Smooth muscle cell (in vitro differentiated cells): Measurements from ENCODE around the gene SLCO2B1. TPM values are rescaled to one million over a fixed set of nuclear protein-coding genes. Genes with fewer than 3 reads are reported as not detected.

Source experiments
- DNase-seq: peaks from one replicate; lab custom pipeline; 2025; ENCODE audit not compliant: unreplicated experiment; lab: John Stamatoyannopoulos, UW
- H2AFZ ChIP-seq: fragments of 200-600 bp; sonication (generic); 2 replicates; pipeline ENCODE4 v1.6.0; 2016; ENCODE audit warnings: antibody characterized with exemption, low read depth, mild to moderate bottlenecking
- H3F3A ChIP-seq: fragments of 200-600 bp; sonication (generic); 2 replicates; pipeline ENCODE4 v1.6.0; 2017; ENCODE audit warnings: antibody characterized with exemption, low read depth
- H3K27ac ChIP-seq: fragments of 200-600 bp; sonication (generic); 2 replicates; pipeline ENCODE4 v1.5.1; 2016; ENCODE audit warnings: low read depth, mild to moderate bottlenecking
- H3K27me3 ChIP-seq: fragments of 200-600 bp; sonication (generic); 2 replicates; pipeline ENCODE4 v1.6.1; 2016; ENCODE audit warnings: low read depth, mild to moderate bottlenecking
- H3K36me3 ChIP-seq: fragments of 200-600 bp; sonication (generic); 2 replicates; pipeline ENCODE4 v1.5.1; 2016; ENCODE audit warnings: low read depth
- H3K4me1 ChIP-seq: fragments of 200-600 bp; sonication (generic); 2 replicates; pipeline ENCODE4 v1.5.1; 2016; ENCODE audit warnings: low read depth
- H3K4me2 ChIP-seq: fragments of 200-600 bp; sonication (generic); 2 replicates; pipeline ENCODE4 v1.6.0; 2016; ENCODE audit warnings: mild to moderate bottlenecking
- H3K4me3 ChIP-seq: fragments of 200-600 bp; sonication (generic); 2 replicates; pipeline ENCODE4 v1.5.1; 2016; ENCODE audit warnings: mild to moderate bottlenecking
- H3K79me2 ChIP-seq: fragments of 200-600 bp; sonication (generic); 2 replicates; pipeline ENCODE4 v1.6.0; 2016; ENCODE audit warnings: low read depth, mild to moderate bottlenecking
- H3K9ac ChIP-seq: fragments of 200-600 bp; sonication (generic); 2 replicates; pipeline ENCODE4 v1.6.0; 2016; ENCODE audit warnings: low read depth
- H3K9me3 ChIP-seq: fragments of 200-600 bp; sonication (generic); replicated peaks from 2 replicates; pipeline ENCODE4 v1.5.1; 2016; ENCODE audit warnings: low read depth
- H4K20me1 ChIP-seq: fragments of 200-600 bp; sonication (generic); 2 replicates; pipeline ENCODE4 v1.6.0; 2016; ENCODE audit warnings: low read depth
- CTCF ChIP-seq: fragments of 200-600 bp; sonication (generic); IDR thresholded peaks from 2 replicates; pipeline ENCODE4 v1.5.1; 2017; ENCODE audit warnings: borderline replicate concordance, mild to moderate bottlenecking, antibody characterized with exemption; ENCODE audit not compliant: insufficient read depth, poor library complexity, severe bottlenecking
- whole genome bisulfite sequencing: methylation state at CpG from one replicate; pipeline ENCODE4 v1.1.7; 2016; ENCODE audit warnings: low lambda C conversion rate; 5-methylcytosine and 5-hydroxymethylcytosine counted together
- polyA plus RNA-seq: library from polyadenylated mRNA; unstranded; fragments of >200 nt; fragmentation: Nextera tagmentation; extraction: Ambion mirVana; gene quantifications from 2 replicates; pipeline ENCODE4 v1.2.1, GENCODE V29; 2016
- total RNA-seq: library from RNA; depleted of rRNA; stranded (reverse); fragments of >200 nt; gene quantifications from 2 replicates; pipeline ENCODE4 v1.2.3, GENCODE V29; 2014

Gene SLCO2B1
- total and polyA plus RNA-seq, 2 experiments from 2014 or later = 0.30 TPM; not detected in 1

- Histone ChIP-seq H3K79me2 (no peaks in the 10 kb centered on the region), H3K27me3 (no peaks in the 10 kb centered on the region), H3K9ac (no peak overlapping the region), H3F3A (no peaks in the 10 kb centered on the region), H2AFZ (no peak overlapping the region), H4K20me1 (no peaks in the 10 kb centered on the region), H3K9me3 (no peaks in the 10 kb centered on the region), H3K27ac (no peak overlapping the region), H3K4me3 (no peak overlapping the region), H3K4me1 (no peaks in the 10 kb centered on the region), H3K36me3 (no peaks in the 10 kb centered on the region), H3K4me2 (no peak overlapping the region)
- no peak for TF ChIP-seq CTCF
- no peak for DNase-seq
- WGBS = 82% methylated on average over 2 of the region's 2 CpGs
These were observed 42.8 kb downstream of the SLCO2B1 start for GRCh38 chr11:75193711-75194110.

DNA sequence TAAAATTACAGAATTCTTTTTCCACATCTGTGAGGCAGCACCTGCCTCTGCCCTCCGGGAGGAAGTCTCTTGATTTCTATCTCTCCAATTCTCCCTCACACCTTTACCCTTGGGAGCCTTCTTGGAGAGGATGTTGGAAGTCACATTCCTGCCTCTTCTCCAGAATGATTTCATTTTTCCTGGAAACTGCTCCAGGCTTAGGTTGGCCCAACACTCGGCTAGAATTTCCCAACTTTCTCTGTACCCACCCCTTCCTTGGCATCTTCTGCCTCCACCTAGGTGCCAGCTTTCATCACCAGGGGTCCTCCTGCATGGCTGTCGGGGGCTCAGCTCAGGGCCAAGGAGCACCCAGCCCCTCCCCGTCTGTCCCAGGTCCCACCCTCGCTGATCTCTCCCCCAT lies 43.2 kb downstream of the SLCO2B1 start:
- Histone ChIP-seq H3K36me3 (no peaks in the 10 kb centered on the region), H3K27ac (no peak overlapping the region), H3F3A (no peaks in the 10 kb centered on the region), H3K9me3 (no peaks in the 10 kb centered on the region), H3K4me1 (no peaks in the 10 kb centered on the region), H3K9ac (no peak overlapping the region), H3K4me3 (no peak overlapping the region), H3K79me2 (no peaks in the 10 kb centered on the region), H4K20me1 (no peaks in the 10 kb centered on the region), H2AFZ (no peak overlapping the region), H3K27me3 (no peaks in the 10 kb centered on the region), H3K4me2 (no peak overlapping the region)
- no peak for DNase-seq
- no peak for TF ChIP-seq CTCF
- 65% methylated on average over 5 of the region's 5 CpGs for WGBS

GRCh38 chr11:75195167-75195962 lies 44.5 kb downstream of the SLCO2B1 start:
- Histone ChIP-seq H4K20me1 (no peaks in the 10 kb centered on the region), H3K9ac (no peak overlapping the region), H3F3A (no peaks in the 10 kb centered on the region), H3K4me3 (no peak overlapping the region), H3K4me2 (no peak overlapping the region), H3K27ac (no peak overlapping the region), H3K4me1 (no peaks in the 10 kb centered on the region), H3K27me3 (no peaks in the 10 kb centered on the region), H3K9me3 (no peaks in the 10 kb centered on the region), H2AFZ (no peak overlapping the region), H3K36me3 (no peaks in the 10 kb centered on the region), H3K79me2 (no peaks in the 10 kb centered on the region)
- DNase-seq = no peak
- WGBS = 97% methylated on average over 7 of the region's 7 CpGs
- no peak for TF ChIP-seq CTCF

DNA sequence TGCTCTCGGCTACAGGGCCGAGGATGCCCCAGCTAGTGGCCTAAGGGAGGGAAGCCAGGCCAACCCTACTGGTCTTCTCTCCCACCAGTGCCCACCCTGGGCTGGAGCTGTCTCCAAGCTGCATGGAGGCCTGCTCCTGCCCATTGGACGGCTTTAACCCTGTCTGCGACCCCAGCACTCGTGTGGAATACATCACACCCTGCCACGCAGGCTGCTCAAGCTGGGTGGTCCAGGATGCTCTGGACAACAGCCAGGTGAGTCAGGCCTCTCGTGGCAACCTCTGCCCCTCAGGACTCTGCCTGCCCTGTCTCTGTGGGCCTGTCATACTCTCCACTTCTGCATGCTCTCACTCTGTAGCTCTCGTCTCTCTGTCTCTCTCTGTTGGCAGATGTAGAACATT lies 45.5 kb downstream of the SLCO2B1 start:
- H4K20me1 ChIP-seq = no peaks in the 10 kb centered on the region
- no peaks in the 10 kb centered on the region for H3K9me3 ChIP-seq
- no peak for DNase-seq
- no peak overlapping the region for H3K4me2 ChIP-seq
- no peak for TF ChIP-seq CTCF
- H3K36me3 ChIP-seq = no peaks in the 10 kb centered on the region
- no peaks in the 10 kb centered on the region for H3K27me3 ChIP-seq
- no peak overlapping the region for H2AFZ ChIP-seq
- no peaks in the 10 kb centered on the region for H3K4me1 ChIP-seq
- H3K4me3 ChIP-seq = no peak overlapping the region
- no peak overlapping the region for H3K27ac ChIP-seq
- H3K79me2 ChIP-seq = no peaks in the 10 kb centered on the region
- H3F3A ChIP-seq = no peaks in the 10 kb centered on the region
- WGBS = 78% methylated on average over 8 of the region's 8 CpGs
- no peak overlapping the region for H3K9ac ChIP-seq
